Astrocyte (in vitro differentiated cells and primary cell): ENCODE measurements around the gene GSTK1.

ENCODE experiments used
- EZH2 ChIP-seq: IDR thresholded peaks from 2 replicates; pipeline ENCODE4 v1.6.1; 2012; ENCODE audit warnings: mild to moderate bottlenecking, low read length, inconsistent platforms; ENCODE audit not compliant: insufficient read depth
- TF ChIP-seq, protein P1 (sequence below): IDR thresholded peaks from 2 replicates; pipeline ENCODE4 v1.5.1; 2011; ENCODE audit warnings: low read depth, mild to moderate bottlenecking, inconsistent platforms, low read length, moderate library complexity; ENCODE audit not compliant: insufficient read depth

GRCh38 chr7:143290293-143290692 lies 27.1 kb downstream of the GSTK1 start:
- TF ChIP-seq EZH2, result no peak
- TF ChIP-seq, protein P1, sequence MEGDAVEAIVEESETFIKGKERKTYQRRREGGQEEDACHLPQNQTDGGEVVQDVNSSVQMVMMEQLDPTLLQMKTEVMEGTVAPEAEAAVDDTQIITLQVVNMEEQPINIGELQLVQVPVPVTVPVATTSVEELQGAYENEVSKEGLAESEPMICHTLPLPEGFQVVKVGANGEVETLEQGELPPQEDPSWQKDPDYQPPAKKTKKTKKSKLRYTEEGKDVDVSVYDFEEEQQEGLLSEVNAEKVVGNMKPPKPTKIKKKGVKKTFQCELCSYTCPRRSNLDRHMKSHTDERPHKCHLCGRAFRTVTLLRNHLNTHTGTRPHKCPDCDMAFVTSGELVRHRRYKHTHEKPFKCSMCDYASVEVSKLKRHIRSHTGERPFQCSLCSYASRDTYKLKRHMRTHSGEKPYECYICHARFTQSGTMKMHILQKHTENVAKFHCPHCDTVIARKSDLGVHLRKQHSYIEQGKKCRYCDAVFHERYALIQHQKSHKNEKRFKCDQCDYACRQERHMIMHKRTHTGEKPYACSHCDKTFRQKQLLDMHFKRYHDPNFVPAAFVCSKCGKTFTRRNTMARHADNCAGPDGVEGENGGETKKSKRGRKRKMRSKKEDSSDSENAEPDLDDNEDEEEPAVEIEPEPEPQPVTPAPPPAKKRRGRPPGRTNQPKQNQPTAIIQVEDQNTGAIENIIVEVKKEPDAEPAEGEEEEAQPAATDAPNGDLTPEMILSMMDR, result no peak
